ENCODE measurements around the gene GATA6. TPM values are rescaled to one million over a fixed set of nuclear protein-coding genes. Genes with fewer than 3 reads are reported as not detected.
"Not testable (repeated sequence)": the region's sequence is repeated elsewhere in the genome, so short reads cannot be mapped to it uniquely, and the experiment has no call there.

The GATA6 gene
- total RNA-seq, 1 donor from 2014 or later: 56.0 TPM

GRCh38 chr18:22219568-22220355 is 50.4 kb downstream of the GATA6 start:
- DNase-seq: no peak
- intact Hi-C loops (cut with DNase I): no loop called here
- no peak for ATAC-seq (ENCODE audit: poor library complexity)

- intact Hi-C loops (cut with DNase I); ATAC-seq (ENCODE audit: poor library complexity); DNase-seq: not testable (repeated sequence)
Observed at GRCh38 chr18:22220585-22220984, 51.2 kb downstream of the GATA6 start.

GRCh38 chr18:22221350-22221749 is 52.0 kb downstream of the GATA6 start:
- DNase-seq: no peak
- intact Hi-C loops (cut with DNase I): no loop called here
- ATAC-seq (ENCODE audit: poor library complexity): no peak

- intact Hi-C loops (cut with DNase I): no loop called here
- DNase-seq (peak; percentile 83), ATAC-seq (ENCODE audit: poor library complexity) (peak; percentile 92)
Observed at GRCh38 chr18:22223254-22223964, 54.0 kb downstream of the GATA6 start.

GRCh38 chr18:22223965-22224322 is 54.6 kb downstream of the GATA6 start:
- intact Hi-C loops (cut with DNase I): no loop called here
- no peak for ATAC-seq (ENCODE audit: poor library complexity)

GRCh38 chr18:22224339-22224738 is 55.0 kb downstream of the GATA6 start:
- intact Hi-C loops (cut with DNase I): no loop called here
- DNase-seq: no peak
- no peak for ATAC-seq (ENCODE audit: poor library complexity)

More at GRCh38 chr18:22223965-22224322, 54.6 kb downstream of the GATA6 start:
- DNase-seq: no peak

GRCh38 chr18:22226801-22227200 is 57.4 kb downstream of the GATA6 start:
- DNase-seq (no peak), ATAC-seq (ENCODE audit: poor library complexity) (no peak)
- intact Hi-C loops (cut with DNase I): no loop called here

GRCh38 chr18:22228976-22229375 is 59.6 kb downstream of the GATA6 start:
- intact Hi-C loops (cut with DNase I): no loop called here
- no peak for ATAC-seq (ENCODE audit: poor library complexity)

GRCh38 chr18:22229456-22230124 is 60.2 kb downstream of the GATA6 start:
- ATAC-seq (ENCODE audit: poor library complexity) (no peak), DNase-seq (no peak)
- intact Hi-C loops (cut with DNase I): no loop called here

More at GRCh38 chr18:22228976-22229375, 59.6 kb downstream of the GATA6 start:
- no peak for DNase-seq

GRCh38 chr18:22230471-22230945 is 61.1 kb downstream of the GATA6 start:
- intact Hi-C loops (cut with DNase I): no loop called here
- ATAC-seq (ENCODE audit: poor library complexity) (no peak), DNase-seq (no peak)

- ATAC-seq (ENCODE audit: poor library complexity): no peak
- intact Hi-C loops (cut with DNase I): no loop called here
- no peak for DNase-seq
Observed at GRCh38 chr18:22233266-22233665, 63.9 kb downstream of the GATA6 start.

- ATAC-seq (ENCODE audit: poor library complexity) (no peak), DNase-seq (no peak)
- intact Hi-C loops (cut with DNase I): no loop called here
Observed at GRCh38 chr18:22238036-22238435, 68.6 kb downstream of the GATA6 start.

- intact Hi-C loops (cut with DNase I): no loop called here
- ATAC-seq (ENCODE audit: poor library complexity): no peak
- DNase-seq: no peak
Observed at GRCh38 chr18:22238681-22239080, 69.3 kb downstream of the GATA6 start.

GRCh38 chr18:22241921-22242361 is 72.6 kb downstream of the GATA6 start:
- intact Hi-C loops (cut with DNase I): no loop called here
- no peak for ATAC-seq (ENCODE audit: poor library complexity)
- DNase-seq: no peak

GRCh38 chr18:22243513-22243912 is 74.1 kb downstream of the GATA6 start:
- ATAC-seq (ENCODE audit: poor library complexity) (no peak), DNase-seq (no peak)
- intact Hi-C loops (cut with DNase I): no loop called here

GRCh38 chr18:22250026-22250425 is 80.6 kb downstream of the GATA6 start:
- intact Hi-C loops (cut with DNase I): no loop called here
- ATAC-seq (ENCODE audit: poor library complexity) (no peak), DNase-seq (no peak)

GRCh38 chr18:22250591-22250996 is 81.2 kb downstream of the GATA6 start:
- DNase-seq (no peak), ATAC-seq (ENCODE audit: poor library complexity) (peak; percentile 59)
- intact Hi-C loops (cut with DNase I): no loop called here
